ENCODE data around the gene KCNH5.

DNA sequence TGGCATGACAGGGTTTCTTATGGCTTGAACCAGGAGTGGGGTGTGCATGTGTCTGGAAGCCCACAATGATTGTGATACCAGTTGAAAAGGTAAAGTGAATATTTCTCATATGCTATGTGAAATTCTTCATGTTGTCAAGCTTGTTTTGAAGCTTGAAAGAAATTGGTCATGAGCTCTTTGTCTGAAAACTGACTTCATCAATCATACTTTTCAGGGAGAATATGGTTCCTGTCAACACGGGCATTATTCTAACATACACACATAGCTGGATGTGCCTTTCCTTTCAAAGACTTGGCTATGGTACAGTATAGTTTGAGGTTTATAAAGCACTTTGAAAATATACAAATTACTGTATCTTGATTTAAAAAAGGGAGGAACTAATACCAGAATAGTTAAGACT is 158.8 kb downstream of the KCNH5 start:
- TF ChIP-seq NR3C1 (CRISPR knock-in tag; IDR thresholded peaks at IDR 0.05) (no peak), RAD51 (IDR thresholded peaks at IDR 0.05; ENCODE audit: borderline replicate concordance, low read depth) (no peak), ZNF561 (CRISPR knock-in tag; conservative IDR thresholded peaks at IDR 0.05) (no peak)
- TF ChIP-seq, protein P1, sequence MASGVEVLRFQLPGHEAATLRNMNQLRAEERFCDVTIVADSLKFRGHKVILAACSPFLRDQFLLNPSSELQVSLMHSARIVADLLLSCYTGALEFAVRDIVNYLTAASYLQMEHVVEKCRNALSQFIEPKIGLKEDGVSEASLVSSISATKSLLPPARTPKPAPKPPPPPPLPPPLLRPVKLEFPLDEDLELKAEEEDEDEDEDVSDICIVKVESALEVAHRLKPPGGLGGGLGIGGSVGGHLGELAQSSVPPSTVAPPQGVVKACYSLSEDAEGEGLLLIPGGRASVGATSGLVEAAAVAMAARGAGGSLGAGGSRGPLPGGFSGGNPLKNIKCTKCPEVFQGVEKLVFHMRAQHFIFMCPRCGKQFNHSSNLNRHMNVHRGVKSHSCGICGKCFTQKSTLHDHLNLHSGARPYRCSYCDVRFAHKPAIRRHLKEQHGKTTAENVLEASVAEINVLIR (CRISPR knock-in tag; IDR thresholded peaks at IDR 0.05): no peak
- TF ChIP-seq, protein P2, sequence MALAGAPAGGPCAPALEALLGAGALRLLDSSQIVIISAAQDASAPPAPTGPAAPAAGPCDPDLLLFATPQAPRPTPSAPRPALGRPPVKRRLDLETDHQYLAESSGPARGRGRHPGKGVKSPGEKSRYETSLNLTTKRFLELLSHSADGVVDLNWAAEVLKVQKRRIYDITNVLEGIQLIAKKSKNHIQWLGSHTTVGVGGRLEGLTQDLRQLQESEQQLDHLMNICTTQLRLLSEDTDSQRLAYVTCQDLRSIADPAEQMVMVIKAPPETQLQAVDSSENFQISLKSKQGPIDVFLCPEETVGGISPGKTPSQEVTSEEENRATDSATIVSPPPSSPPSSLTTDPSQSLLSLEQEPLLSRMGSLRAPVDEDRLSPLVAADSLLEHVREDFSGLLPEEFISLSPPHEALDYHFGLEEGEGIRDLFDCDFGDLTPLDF (CRISPR knock-in tag; IDR thresholded peaks at IDR 0.05): no peak
- TF ChIP-seq, protein P3, sequence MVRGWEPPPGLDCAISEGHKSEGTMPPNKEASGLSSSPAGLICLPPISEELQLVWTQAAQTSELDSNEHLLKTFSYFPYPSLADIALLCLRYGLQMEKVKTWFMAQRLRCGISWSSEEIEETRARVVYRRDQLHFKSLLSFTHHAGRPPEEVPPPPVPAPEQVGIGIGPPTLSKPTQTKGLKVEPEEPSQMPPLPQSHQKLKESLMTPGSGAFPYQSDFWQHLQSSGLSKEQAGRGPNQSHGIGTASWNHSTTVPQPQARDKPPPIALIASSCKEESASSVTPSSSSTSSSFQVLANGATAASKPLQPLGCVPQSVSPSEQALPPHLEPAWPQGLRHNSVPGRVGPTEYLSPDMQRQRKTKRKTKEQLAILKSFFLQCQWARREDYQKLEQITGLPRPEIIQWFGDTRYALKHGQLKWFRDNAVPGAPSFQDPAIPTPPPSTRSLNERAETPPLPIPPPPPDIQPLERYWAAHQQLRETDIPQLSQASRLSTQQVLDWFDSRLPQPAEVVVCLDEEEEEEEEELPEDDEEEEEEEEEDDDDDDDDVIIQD (CRISPR knock-in tag; IDR thresholded peaks at IDR 0.05): no peak
- TF ChIP-seq, protein P4, sequence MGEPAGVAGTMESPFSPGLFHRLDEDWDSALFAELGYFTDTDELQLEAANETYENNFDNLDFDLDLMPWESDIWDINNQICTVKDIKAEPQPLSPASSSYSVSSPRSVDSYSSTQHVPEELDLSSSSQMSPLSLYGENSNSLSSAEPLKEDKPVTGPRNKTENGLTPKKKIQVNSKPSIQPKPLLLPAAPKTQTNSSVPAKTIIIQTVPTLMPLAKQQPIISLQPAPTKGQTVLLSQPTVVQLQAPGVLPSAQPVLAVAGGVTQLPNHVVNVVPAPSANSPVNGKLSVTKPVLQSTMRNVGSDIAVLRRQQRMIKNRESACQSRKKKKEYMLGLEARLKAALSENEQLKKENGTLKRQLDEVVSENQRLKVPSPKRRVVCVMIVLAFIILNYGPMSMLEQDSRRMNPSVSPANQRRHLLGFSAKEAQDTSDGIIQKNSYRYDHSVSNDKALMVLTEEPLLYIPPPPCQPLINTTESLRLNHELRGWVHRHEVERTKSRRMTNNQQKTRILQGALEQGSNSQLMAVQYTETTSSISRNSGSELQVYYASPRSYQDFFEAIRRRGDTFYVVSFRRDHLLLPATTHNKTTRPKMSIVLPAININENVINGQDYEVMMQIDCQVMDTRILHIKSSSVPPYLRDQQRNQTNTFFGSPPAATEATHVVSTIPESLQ (CRISPR knock-in tag; IDR thresholded peaks at IDR 0.05): no peak
